HEK293T (cell line): ENCODE data around the gene LCLAT1.

ENCODE experiments used
- BHLHE40 ChIP-seq: fragments of 450-650 bp; IDR thresholded peaks from 2 replicates; pipeline ENCODE4 v1.6.1; 2016; ENCODE audit warnings: mild to moderate bottlenecking, moderate library complexity, borderline replicate concordance
- FOXA1 ChIP-seq: fragments of 450-650 bp; IDR thresholded peaks from 2 replicates; pipeline ENCODE4 v1.6.1; 2016; ENCODE audit warnings: mild to moderate bottlenecking
- SUZ12 ChIP-seq: fragments of 450-650 bp; IDR thresholded peaks from 2 replicates; pipeline ENCODE4 v1.6.1; 2016; ENCODE audit warnings: mild to moderate bottlenecking
- TARDBP ChIP-seq: fragments of 450-650 bp; IDR thresholded peaks from 2 replicates; pipeline ENCODE4 v1.6.1; 2016
- ZNF384 ChIP-seq: fragments of 450-650 bp; IDR thresholded peaks from 2 replicates; pipeline ENCODE4 v1.6.1; 2016

DNA sequence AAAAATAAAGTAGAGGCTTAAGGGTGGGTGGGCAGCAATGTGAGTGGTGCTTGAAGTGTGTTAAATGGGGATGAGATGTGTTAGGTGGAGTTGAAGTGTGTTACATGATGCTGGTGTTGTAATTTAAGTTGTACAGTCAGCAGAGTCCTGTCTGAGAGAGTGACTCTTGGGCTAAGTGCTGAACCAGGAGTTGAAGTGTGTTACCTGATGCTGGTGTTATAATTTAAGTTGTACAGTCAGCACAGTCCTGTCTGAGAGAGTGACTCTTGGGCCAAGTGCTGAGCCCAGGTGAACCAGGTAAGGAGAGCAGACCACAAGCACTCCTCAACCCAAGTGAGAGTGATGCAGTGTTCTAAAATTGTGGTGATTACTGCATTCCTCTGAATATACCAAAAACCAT, 40.6 kb downstream of the LCLAT1 start:
- no peak for TF ChIP-seq SUZ12
- no peak for TF ChIP-seq BHLHE40
- TF ChIP-seq ZNF384 = no peak
- no peak for TF ChIP-seq TARDBP
- no peak for TF ChIP-seq FOXA1
